Measurements from ENCODE around the gene SERGEF. TPM values are rescaled to one million over a fixed set of nuclear protein-coding genes. Genes with fewer than 3 reads are reported as not detected.
"Not testable (repeated sequence)": the region's sequence is repeated elsewhere in the genome, so short reads cannot be mapped to it uniquely, and the experiment has no call there.

Gene SERGEF
- total and polyA plus RNA-seq, 9 donors, result 42.0 to 76.3 (median 59.7) TPM

GRCh38 chr11:17873586-17873985 lies 139.3 kb downstream of the SERGEF start:
- 6 to 29% (median 11%) methylated on average over 2 of the region's 2 CpGs for WGBS, 3 donors
- intact Hi-C loops (cut with DNase I), result no loop called here
- Histone ChIP-seq H3K27ac (no peak overlapping the region), H3K4me1 (ENCODE audit: insufficient read depth) (no peaks in the 10 kb centered on the region), H3K27me3 (no peaks in the 10 kb centered on the region), H3K36me3 (no peaks in the 10 kb centered on the region), H3K4me3 (no peak overlapping the region), H3K9me3 (no peaks in the 10 kb centered on the region)
- TF ChIP-seq EP300 (IDR thresholded peaks at IDR 0.05), result no peak
- no peak for DNase-seq

GRCh38 chr11:17868398-17868797 lies 144.4 kb downstream of the SERGEF start:
- H3K27ac ChIP-seq; H3K36me3 ChIP-seq; H3K9me3 ChIP-seq; H3K27me3 ChIP-seq; H3K4me1 ChIP-seq (ENCODE audit: insufficient read depth); H3K4me3 ChIP-seq; intact Hi-C loops (cut with DNase I); DNase-seq: not testable (repeated sequence)
- 97 to 98% (median 98%) methylated on average over 3 of the region's 3 CpGs for WGBS, 3 donors

- WGBS, 3 donors, result 85 to 98% (median 98%) methylated on average over 3 of the region's 3 CpGs
- H3K9me3 ChIP-seq, result no peaks in the 10 kb centered on the region
Observed at GRCh38 chr11:17867341-17867740, 145.5 kb downstream of the SERGEF start.

GRCh38 chr11:17865765-17866428 lies 146.9 kb downstream of the SERGEF start:
- no peak for TF ChIP-seq CTCF (IDR thresholded peaks at IDR 0.05)
- no peak for TF ChIP-seq EP300 (IDR thresholded peaks at IDR 0.05)
- TF ChIP-seq POLR2A (IDR thresholded peaks at IDR 0.05), result no peak
- Histone ChIP-seq H3K4me1 (ENCODE audit: insufficient read depth) (no peaks in the 10 kb centered on the region), H3K27ac (no peak overlapping the region), H3K36me3 (no peaks in the 10 kb centered on the region), H3K9me3 (no peaks in the 10 kb centered on the region), H3K4me3 (no peak overlapping the region), H3K27me3 (no peaks in the 10 kb centered on the region)
- DNase-seq, result no peak
- WGBS, 3 donors, result 50 to 65% (median 56%) methylated on average over 3 of the region's 3 CpGs
- intact Hi-C loops (cut with DNase I), result no loop called here

More at GRCh38 chr11:17867341-17867740, 145.5 kb downstream of the SERGEF start:
- Histone ChIP-seq H3K27ac (no peak overlapping the region), H3K4me3 (no peak overlapping the region), H3K27me3 (no peaks in the 10 kb centered on the region), H3K4me1 (ENCODE audit: insufficient read depth) (no peaks in the 10 kb centered on the region), H3K36me3 (no peaks in the 10 kb centered on the region)
- intact Hi-C loops (cut with DNase I), result no loop called here
- no peak for DNase-seq
- TF ChIP-seq CTCF (IDR thresholded peaks at IDR 0.05) (no peak), EP300 (IDR thresholded peaks at IDR 0.05) (no peak), POLR2A (IDR thresholded peaks at IDR 0.05) (no peak)

GRCh38 chr11:17864478-17864941 lies 148.3 kb downstream of the SERGEF start:
- H3K36me3 ChIP-seq, result no peaks in the 10 kb centered on the region
- H3K9me3 ChIP-seq, result no peaks in the 10 kb centered on the region
- intact Hi-C loops (cut with DNase I), result no loop called here
- H3K27ac ChIP-seq, result no peak overlapping the region
- H3K4me1 ChIP-seq (ENCODE audit: insufficient read depth), result no peaks in the 10 kb centered on the region
- no peaks in the 10 kb centered on the region for H3K27me3 ChIP-seq
- 33 to 36% (median 34%) methylated on average over 3 of the region's 3 CpGs for WGBS, 3 donors
- TF ChIP-seq EP300 (IDR thresholded peaks at IDR 0.05) (no peak), CTCF (IDR thresholded peaks at IDR 0.05) (no peak), POLR2A (IDR thresholded peaks at IDR 0.05) (no peak)
- DNase-seq, result no peak
- H3K4me3 ChIP-seq, result no peak overlapping the region

Measured in ovary (tissue), 9 donors.